Measurements from ENCODE around the gene ZKSCAN2. TPM values are rescaled to one million over a fixed set of nuclear protein-coding genes. Genes with fewer than 3 reads are reported as not detected.

Gene ZKSCAN2
- total RNA-seq, 1 donor from 2014 or later, result 10.3 TPM

DNA sequence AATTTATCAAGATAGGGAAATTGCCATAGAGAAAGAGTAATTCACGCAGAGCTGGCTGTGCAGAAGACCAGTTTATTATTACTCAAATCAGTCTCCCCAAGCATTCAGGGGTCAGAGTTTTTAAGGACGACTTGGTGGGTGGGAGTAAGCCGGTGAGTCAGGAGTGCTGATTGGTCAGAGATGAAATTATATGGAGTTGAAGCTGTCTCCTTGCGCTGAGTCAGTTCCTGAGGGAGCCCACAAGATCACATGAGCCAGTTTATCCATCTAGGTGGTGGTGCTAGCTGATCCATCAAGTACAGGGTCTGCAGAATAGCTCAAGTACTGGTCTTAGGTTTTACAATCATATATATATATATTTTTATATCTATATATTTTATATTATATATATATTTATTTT lies 46.9 kb downstream of the ZKSCAN2 start:
- Mint-ChIP-seq H3K4me3 (no peak overlapping the region), H3K27me3 (peaks cover 3% of the 10 kb centered on the region), H3K27ac (no peak overlapping the region), H3K36me3 (ENCODE audit: low read depth) (no peaks in the 10 kb centered on the region), H3K9me3 (no peaks in the 10 kb centered on the region), H3K4me1 (no peaks in the 10 kb centered on the region)
- intact Hi-C loops (cut with micrococcal nuclease), result no loop called here
- DNase-seq (no peak), ATAC-seq (ENCODE audit: low read depth) (no peak)
- ChIA-PET POLR2A (no interaction called here), CTCF (no interaction called here)
- TF ChIP-seq, protein P1, sequence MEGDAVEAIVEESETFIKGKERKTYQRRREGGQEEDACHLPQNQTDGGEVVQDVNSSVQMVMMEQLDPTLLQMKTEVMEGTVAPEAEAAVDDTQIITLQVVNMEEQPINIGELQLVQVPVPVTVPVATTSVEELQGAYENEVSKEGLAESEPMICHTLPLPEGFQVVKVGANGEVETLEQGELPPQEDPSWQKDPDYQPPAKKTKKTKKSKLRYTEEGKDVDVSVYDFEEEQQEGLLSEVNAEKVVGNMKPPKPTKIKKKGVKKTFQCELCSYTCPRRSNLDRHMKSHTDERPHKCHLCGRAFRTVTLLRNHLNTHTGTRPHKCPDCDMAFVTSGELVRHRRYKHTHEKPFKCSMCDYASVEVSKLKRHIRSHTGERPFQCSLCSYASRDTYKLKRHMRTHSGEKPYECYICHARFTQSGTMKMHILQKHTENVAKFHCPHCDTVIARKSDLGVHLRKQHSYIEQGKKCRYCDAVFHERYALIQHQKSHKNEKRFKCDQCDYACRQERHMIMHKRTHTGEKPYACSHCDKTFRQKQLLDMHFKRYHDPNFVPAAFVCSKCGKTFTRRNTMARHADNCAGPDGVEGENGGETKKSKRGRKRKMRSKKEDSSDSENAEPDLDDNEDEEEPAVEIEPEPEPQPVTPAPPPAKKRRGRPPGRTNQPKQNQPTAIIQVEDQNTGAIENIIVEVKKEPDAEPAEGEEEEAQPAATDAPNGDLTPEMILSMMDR (IDR thresholded peaks at IDR 0.05), result no peak

DNA sequence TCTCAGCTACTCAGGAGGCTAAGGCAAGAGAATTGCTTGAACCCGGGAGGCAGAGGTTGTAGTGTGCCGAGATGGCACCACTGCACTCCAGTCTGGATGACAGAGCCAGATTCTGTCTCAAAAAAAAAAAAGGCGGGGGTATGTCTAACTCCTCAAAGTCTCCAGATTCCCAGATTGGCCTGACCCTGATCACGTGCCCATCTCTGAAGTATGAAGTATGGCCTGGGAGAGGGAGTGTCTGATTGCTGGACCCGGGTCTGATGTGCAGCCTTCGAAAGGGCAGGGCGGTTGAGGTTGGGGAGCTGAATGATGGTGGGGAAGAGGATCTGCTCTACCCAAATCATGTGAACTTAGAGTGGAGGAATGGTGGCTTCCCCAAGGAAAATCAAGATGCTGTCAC lies 58.2 kb downstream of the ZKSCAN2 start:
- H3K36me3 Mint-ChIP-seq (ENCODE audit: low read depth), result no peaks in the 10 kb centered on the region
- no peak for DNase-seq
- ChIA-PET POLR2A (no interaction called here), CTCF (no interaction called here)
- TF ChIP-seq, protein P1 (IDR thresholded peaks at IDR 0.05), result no peak
- H3K27me3 Mint-ChIP-seq, result no peaks in the 10 kb centered on the region
- no peak overlapping the region for H3K4me3 Mint-ChIP-seq
- no peaks in the 10 kb centered on the region for H3K9me3 Mint-ChIP-seq
- H3K27ac Mint-ChIP-seq, result no peak overlapping the region
- intact Hi-C loops (cut with micrococcal nuclease), result no loop called here
- H3K4me1 Mint-ChIP-seq, result no peaks in the 10 kb centered on the region
- no peak for ATAC-seq (ENCODE audit: low read depth)

DNA sequence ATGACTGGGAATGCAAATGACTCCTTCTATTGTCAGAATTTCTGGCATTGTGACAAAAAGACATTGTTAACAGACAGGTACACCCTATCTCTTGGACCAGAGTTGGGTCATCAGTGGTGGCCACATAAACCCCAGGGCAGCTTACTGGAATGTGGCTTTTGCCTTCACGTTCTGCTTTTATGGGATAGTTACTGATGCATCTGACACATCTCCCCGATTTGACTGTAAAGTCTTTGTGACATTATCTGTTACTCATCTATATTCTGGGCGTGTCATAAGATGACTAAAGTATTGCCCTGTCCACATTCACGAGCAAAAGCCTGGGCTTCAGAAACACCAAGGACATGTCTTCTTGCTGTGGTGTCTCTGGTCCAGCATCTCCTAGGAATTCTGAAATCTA lies 59.6 kb downstream of the ZKSCAN2 start:
- no peak overlapping the region for H3K4me3 Mint-ChIP-seq
- H3K4me1 Mint-ChIP-seq, result no peaks in the 10 kb centered on the region
- H3K27me3 Mint-ChIP-seq, result no peaks in the 10 kb centered on the region
- TF ChIP-seq, protein P1 (IDR thresholded peaks at IDR 0.05), result no peak
- ATAC-seq (ENCODE audit: low read depth), result no peak
- H3K36me3 Mint-ChIP-seq (ENCODE audit: low read depth), result no peaks in the 10 kb centered on the region
- DNase-seq, result no peak
- no peaks in the 10 kb centered on the region for H3K9me3 Mint-ChIP-seq
- H3K27ac Mint-ChIP-seq, result no peak overlapping the region
- ChIA-PET CTCF (no interaction called here), POLR2A (no interaction called here)
- intact Hi-C loops (cut with micrococcal nuclease), result no loop called here

DNA sequence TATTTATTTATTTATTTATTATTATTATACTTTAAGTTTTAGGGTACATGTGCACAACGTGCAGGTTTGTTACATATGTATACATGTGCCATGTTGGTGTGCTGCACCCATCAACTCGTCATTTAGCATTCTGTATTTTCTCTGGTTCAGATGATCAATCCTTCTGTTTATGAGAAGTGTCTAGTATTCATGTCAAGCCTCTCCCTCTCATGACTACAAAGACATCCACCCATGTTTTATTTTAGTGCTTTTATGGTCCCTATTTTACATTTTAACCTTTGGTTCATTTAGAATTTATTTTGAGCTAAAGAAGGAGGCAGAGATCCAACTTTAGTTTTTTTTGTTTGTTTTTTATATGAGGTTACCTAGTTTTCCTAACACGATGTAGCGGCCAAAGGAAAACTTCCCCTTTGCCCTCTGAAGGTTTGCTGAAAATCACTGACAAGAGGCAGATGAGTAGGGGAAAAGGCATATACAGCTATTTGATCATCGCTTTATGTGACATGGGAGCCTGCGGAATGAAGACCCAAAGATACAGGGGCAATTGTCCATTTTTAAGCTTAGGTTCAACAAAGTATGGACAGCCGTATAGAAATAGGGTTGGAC lies 63.3 kb downstream of the ZKSCAN2 start:
- ChIA-PET CTCF (no interaction called here), POLR2A (no interaction called here)
- TF ChIP-seq, protein P1 (IDR thresholded peaks at IDR 0.05), result no peak
- no peak for ATAC-seq (ENCODE audit: low read depth)
- DNase-seq, result no peak
- Mint-ChIP-seq H3K36me3 (ENCODE audit: low read depth) (no peaks in the 10 kb centered on the region), H3K4me3 (no peak overlapping the region), H3K27me3 (no peaks in the 10 kb centered on the region), H3K27ac (no peak overlapping the region), H3K4me1 (no peaks in the 10 kb centered on the region), H3K9me3 (no peaks in the 10 kb centered on the region)
- intact Hi-C loops (cut with micrococcal nuclease), result no loop called here

DNA sequence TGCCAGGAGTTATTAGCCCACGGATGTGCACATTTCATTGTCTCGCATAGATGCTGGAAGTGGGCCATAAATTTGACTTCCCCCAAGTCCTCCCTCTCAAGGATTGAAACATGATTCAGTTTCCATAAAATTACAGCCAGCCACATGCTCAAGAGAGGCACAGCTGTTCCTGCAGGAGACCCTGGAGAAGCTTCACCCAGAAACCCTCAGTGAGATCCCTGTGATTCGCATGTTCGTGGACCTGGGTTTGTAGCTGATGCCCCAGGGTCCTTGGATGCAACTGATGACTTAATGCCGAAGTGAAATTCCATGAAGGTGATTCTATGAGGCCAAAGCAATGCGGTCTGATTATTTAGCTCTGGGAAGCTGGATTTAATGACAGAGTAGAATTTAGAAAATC lies 65.5 kb downstream of the ZKSCAN2 start:
- DNase-seq (no peak), ATAC-seq (ENCODE audit: low read depth) (no peak)
- ChIA-PET POLR2A (no interaction called here), CTCF (no interaction called here)
- TF ChIP-seq, protein P1 (IDR thresholded peaks at IDR 0.05), result no peak
- Mint-ChIP-seq H3K27me3 (no peaks in the 10 kb centered on the region), H3K36me3 (ENCODE audit: low read depth) (no peaks in the 10 kb centered on the region), H3K4me3 (no peak overlapping the region), H3K4me1 (no peaks in the 10 kb centered on the region), H3K9me3 (no peaks in the 10 kb centered on the region), H3K27ac (no peak overlapping the region)
- intact Hi-C loops (cut with micrococcal nuclease), result no loop called here

All from activated B cell treated with CpG ODN at 0.5 μM for 24 hours (primary cell).